ENCODE measurements around the gene FSCN2. TPM values are rescaled to one million over a fixed set of nuclear protein-coding genes. Genes with fewer than 3 reads are reported as not detected.
A peak's percentile ranks its signal among the peaks of the same experiment; 100 is the strongest.

Gene FSCN2
- total and polyA plus RNA-seq, 2 of the 4 experiments (the other 2 are of a cell fraction), result 0.18 to 0.84 TPM

DNA sequence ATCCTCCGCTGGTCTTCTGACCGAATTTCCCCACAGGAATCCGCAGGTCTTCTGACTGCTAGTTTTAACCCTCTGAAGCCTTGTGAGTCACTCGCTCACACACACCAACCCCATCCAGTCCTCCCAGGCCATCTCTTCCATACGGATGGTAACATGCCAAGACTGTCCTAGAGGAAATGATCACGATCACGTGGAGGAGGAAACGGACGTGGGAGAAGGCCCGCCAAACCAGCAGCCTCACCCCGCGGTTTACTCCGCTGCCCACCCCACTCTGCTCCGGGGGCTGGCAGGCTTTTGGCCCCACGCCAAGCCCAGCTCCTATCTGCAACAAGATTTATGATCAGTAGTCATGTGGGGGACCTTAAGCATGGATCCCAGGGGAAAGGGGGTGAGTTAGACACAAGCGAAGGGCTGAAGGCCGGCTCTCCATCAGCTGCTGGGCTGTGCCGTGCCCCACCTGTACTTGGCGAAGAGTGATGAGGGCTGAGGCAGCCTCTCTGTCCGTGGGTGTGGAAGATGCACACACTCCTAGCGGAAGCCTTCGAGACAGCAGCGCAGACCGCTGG lies 25.5 kb downstream of the FSCN2 start (continued):
- no peak for TF ChIP-seq MAFK (IDR thresholded peaks at IDR 0.05; ENCODE audit: low read depth, low read length)
- no peak for TF ChIP-seq CHD1 (IDR thresholded peaks at IDR 0.05; ENCODE audit: low read depth, low read length)

DNA sequence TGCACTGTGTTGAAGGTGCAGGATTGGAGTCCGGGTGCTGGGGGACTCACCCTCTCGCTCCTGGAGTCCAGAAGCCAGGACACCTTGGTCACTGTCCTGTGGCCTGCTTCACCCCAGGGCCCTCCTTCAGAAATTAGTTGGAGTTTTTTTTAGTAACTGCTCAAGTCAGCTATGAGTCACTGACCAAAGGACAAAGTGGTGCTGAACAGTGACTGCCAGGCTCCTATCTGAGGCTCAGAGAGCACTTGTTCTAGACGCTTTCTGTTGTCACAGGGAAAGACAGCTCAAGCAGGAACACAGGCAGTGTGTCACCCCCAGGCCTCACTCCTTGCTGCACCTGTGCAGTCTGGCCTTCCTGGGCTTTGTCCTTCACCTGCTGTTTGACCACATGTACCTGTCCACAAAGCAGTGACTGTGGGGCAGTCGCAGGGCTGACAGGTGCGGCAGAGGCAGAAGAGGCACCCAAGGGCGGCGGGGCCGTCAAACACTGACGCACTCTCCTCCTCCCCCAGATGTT lies 28.1 kb downstream of the FSCN2 start:
- no peak overlapping the region; the same call in 1 of the 2 replicates for H3K27ac ChIP-seq (ENCODE audit: insufficient read depth, low read length)
- TF ChIP-seq MAFK (IDR thresholded peaks at IDR 0.05; ENCODE audit: low read depth, low read length) (no peak), FOS (IDR thresholded peaks at IDR 0.05; ENCODE audit: low read depth, low read length) (no peak; the same call in 1 of the 2 replicates), USF2 (IDR thresholded peaks at IDR 0.05; ENCODE audit: low read depth, low read length) (no peak), RCOR1 (IDR thresholded peaks at IDR 0.05; ENCODE audit: insufficient replicate concordance, low read length) (no peak), NFE2L2 (IDR thresholded peaks at IDR 0.05; ENCODE audit: low read depth, low read length) (no peak), CEBPB (IDR thresholded peaks at IDR 0.05; ENCODE audit: low read depth, low read length) (no peak), MAZ (IDR thresholded peaks at IDR 0.05; ENCODE audit: borderline replicate concordance, low read depth, low read length) (no peak), RAD21 (IDR thresholded peaks at IDR 0.05; ENCODE audit: low read length) (no peak), BHLHE40 (IDR thresholded peaks at IDR 0.05; ENCODE audit: low read depth, low read length) (no peak), POLR2A (IDR thresholded peaks at IDR 0.05; ENCODE audit: low read depth, low read length) (no peak), CTCF (conservative IDR thresholded peaks at IDR 0.05; ENCODE audit: low read depth, low read length) (no peak)
- TF ChIP-seq, protein P1, sequence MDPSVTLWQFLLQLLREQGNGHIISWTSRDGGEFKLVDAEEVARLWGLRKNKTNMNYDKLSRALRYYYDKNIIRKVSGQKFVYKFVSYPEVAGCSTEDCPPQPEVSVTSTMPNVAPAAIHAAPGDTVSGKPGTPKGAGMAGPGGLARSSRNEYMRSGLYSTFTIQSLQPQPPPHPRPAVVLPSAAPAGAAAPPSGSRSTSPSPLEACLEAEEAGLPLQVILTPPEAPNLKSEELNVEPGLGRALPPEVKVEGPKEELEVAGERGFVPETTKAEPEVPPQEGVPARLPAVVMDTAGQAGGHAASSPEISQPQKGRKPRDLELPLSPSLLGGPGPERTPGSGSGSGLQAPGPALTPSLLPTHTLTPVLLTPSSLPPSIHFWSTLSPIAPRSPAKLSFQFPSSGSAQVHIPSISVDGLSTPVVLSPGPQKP (IDR thresholded peaks at IDR 0.05; ENCODE audit: borderline replicate concordance, low read depth, low read length), result no peak

More for the DNA sequence above, 28.1 kb downstream of the FSCN2 start:
- ChIA-PET CTCF (no interaction called here), POLR2A (ENCODE audit: unreplicated experiment) (no interaction called here)
- Histone ChIP-seq H4K20me1 (ENCODE audit: insufficient read depth, low read length) (peaks cover 33% of the 10 kb centered on the region), H4K8ac (ENCODE audit: low read depth in 2 of 2, low read length in 2 of 2) (no peak overlapping the region), H2BK120ac (ENCODE audit: low read depth, low read length) (no peak overlapping the region), H3K9ac (ENCODE audit: low read depth, low read length) (no peak overlapping the region), H3K4me1 (ENCODE audit: control insufficient read depth, insufficient read depth, low read length) (peaks cover 20% of the 10 kb centered on the region), H3K79me1 (ENCODE audit: low read depth in 1 of 2, low read length in 2 of 2) (peaks cover 6 to 72% of the 10 kb centered on the region in 2 experiments; a peak in 3 of 4 replicates), H3K18ac (ENCODE audit: low read depth, low read length) (no peak overlapping the region), H3K9me3 (ENCODE audit: control insufficient read depth, insufficient read depth, low read length) (no peaks in the 10 kb centered on the region), H2BK15ac (ENCODE audit: low read depth, low read length) (no peak overlapping the region), H3K14ac (replicated peaks; ENCODE audit: low read depth, low read length) (no peak overlapping the region), H4K5ac (ENCODE audit: low read depth, low read length) (no peak overlapping the region), H2BK20ac (ENCODE audit: low read depth, low read length) (no peak overlapping the region), H2AK5ac (ENCODE audit: low read depth, low read length) (peak overlapping the region; percentile 77), H2AFZ (replicated peaks; ENCODE audit: low read length, poor library complexity) (no peak overlapping the region), H2AK9ac (replicated peaks; ENCODE audit: low read depth, low read length, poor library complexity) (peak overlapping the region; percentile 1), H3K4me2 (ENCODE audit: low read depth, low read length) (peak overlapping the region; percentile 37; the same call in 1 of the 2 replicates), H3K4ac (ENCODE audit: low read depth, low read length) (peak overlapping the region; percentile 45), H3K56ac (ENCODE audit: extremely low read depth, insufficient read depth, low read length) (no peak overlapping the region), H3K36me3 (ENCODE audit: control insufficient read depth, insufficient read depth, low read length) (peaks cover 36% of the 10 kb centered on the region), H3K9me1 (ENCODE audit: insufficient read depth, low read length) (peaks cover 13% of the 10 kb centered on the region), H3K4me3 (ENCODE audit: insufficient read depth, low read depth, low read length) (no peak overlapping the region), H3K23ac (ENCODE audit: low read depth, low read length) (no peak overlapping the region), H4K91ac (ENCODE audit: insufficient read depth, low read depth, low read length) (no peak overlapping the region), H2BK5ac (ENCODE audit: low read depth, low read length, poor library complexity, severe bottlenecking) (peak overlapping the region; percentile 27), H3K27me3 (ENCODE audit: control insufficient read depth, insufficient read depth, low read length) (no peaks in the 10 kb centered on the region)
- BruUV-seq (replicated peaks), result no TSS peak
- WGBS, 2 experiments (ENCODE audit: extremely low coverage in 2 of 2, insufficient read length in 1 of 2), result 50% methylated on average over 2 of the region's 9 CpGs; no CpG with 5 or more reads in 1 of the 2 experiments
- peak; percentile 60 for DNase-seq
- no peak for ATAC-seq (ENCODE audit: low read depth)
- intact Hi-C loops (cut with micrococcal nuclease) (no loop called here), dilution Hi-C loops (cut with HindIII; ENCODE audit: low sequenced_read_pairs, unreplicated experiment) (no loop called here), in situ Hi-C loops (cut with MboI; ENCODE audit: low sequenced_read_pairs) (no loop called here)

Data from IMR-90 (cell line).